ENCODE results near the gene ARMC12.
A peak's percentile ranks its signal among the peaks of the same experiment; 100 is the strongest.

ARMC12 gene

DNA sequence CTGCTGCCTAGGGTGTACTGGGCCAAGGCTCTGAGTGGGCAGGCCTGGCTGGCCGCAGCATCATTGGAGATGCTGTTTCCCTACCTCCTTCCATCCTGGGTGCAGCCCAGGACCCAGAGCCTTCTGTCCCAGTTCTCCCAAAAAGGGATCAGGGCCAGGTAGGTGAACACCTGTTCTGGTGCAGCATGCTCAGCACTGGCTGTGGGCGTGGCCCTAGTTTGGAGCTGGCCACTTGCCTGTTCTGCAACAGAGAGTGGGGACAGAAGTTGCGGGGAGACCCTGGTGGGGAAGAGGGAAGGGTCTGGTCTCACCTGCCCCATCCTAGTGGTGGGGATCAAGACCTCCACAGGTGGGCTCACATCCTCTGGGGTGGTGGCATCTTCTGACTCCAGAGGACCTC lies 1.4 kb upstream of the ARMC12 start:
- TF ChIP-seq, protein P1, sequence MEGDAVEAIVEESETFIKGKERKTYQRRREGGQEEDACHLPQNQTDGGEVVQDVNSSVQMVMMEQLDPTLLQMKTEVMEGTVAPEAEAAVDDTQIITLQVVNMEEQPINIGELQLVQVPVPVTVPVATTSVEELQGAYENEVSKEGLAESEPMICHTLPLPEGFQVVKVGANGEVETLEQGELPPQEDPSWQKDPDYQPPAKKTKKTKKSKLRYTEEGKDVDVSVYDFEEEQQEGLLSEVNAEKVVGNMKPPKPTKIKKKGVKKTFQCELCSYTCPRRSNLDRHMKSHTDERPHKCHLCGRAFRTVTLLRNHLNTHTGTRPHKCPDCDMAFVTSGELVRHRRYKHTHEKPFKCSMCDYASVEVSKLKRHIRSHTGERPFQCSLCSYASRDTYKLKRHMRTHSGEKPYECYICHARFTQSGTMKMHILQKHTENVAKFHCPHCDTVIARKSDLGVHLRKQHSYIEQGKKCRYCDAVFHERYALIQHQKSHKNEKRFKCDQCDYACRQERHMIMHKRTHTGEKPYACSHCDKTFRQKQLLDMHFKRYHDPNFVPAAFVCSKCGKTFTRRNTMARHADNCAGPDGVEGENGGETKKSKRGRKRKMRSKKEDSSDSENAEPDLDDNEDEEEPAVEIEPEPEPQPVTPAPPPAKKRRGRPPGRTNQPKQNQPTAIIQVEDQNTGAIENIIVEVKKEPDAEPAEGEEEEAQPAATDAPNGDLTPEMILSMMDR (IDR thresholded peaks at IDR 0.05; ENCODE audit: control insufficient read depth, insufficient read depth, low read depth, low read length, missing control alignments): no peak
- no peak for DNase-seq (ENCODE audit: low read depth)
- no peak overlapping the region for H3K4me3 ChIP-seq (ENCODE audit: control insufficient read depth, low read depth, low read length)

DNA sequence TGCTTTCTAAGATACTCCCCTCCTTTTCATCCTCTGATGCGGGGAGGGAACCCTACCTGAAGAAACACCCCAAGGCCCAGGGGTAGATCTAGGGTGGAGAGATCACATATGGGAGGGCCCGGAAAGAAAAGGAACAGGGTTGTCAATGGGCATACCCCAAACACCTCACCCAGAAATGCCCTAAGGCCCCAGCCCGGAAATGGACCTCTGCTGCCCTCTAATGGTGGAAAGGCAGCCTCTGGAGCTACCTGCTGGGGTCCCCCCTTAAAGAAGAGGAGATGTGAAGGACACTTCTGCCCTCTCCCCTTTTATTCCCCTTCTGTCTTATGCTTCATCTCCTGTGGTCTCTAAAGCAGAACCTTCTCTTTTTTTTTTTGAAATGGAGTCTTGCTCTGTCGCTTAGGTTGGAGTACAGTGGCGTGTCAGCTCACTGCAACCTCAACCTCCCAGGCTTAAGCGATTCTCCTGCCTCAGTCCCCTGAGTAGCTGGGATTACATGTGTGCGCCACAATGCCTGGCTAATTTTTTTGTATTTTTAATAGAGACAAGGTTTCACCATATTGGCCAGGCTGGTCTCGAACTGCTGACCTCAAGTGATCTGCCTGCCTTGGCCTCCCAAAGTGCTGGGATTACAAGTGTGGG lies 458 bp upstream of the ARMC12 start:
- TF ChIP-seq, protein P1 (IDR thresholded peaks at IDR 0.05; ENCODE audit: control insufficient read depth, insufficient read depth, low read depth, low read length, missing control alignments): peak; percentile 93
- DNase-seq (ENCODE audit: low read depth): no peak
- no peak overlapping the region for H3K4me3 ChIP-seq (ENCODE audit: control insufficient read depth, low read depth, low read length)

DNA sequence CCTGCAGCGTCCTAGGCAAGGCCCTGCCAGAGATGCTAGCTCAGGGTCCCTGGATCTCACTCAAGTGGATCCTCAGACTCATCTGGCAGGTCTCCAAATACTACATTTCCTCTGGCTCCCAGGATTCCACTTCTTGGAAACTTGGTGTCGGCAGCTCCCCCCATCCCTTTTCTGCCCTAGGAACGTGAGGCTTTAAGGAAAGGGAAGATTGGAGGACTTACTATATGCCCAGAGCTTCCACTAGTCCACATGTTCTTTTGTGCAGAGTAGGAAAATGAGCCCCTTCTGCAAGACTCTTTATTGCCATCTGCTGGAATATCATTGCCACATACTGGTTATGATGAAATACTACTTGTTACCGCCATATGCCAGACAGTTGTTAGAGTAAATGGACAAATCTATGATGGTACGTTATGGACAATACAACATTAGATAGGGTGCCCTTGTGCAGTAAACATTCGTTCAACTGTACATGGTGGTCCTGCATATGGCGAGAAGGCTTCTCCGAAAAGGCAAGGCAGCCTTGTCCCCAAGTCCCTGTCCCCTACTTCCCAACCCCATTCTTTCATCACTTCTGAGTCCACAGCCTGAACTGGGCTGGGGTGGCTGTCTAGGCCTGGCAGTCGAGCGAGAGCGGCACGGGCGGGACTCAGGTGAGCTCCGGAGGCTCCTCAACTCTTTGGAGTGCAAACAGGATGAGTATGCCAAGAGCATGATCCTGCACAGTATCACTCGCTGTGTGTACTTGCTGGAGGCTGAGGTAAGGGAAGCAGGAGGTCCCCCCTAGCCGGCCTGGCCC lies 780 bp downstream of the ARMC12 start:
- peak; percentile 62 for DNase-seq (ENCODE audit: low read depth)
- H3K4me3 ChIP-seq (ENCODE audit: control insufficient read depth, low read depth, low read length): no peak overlapping the region
- TF ChIP-seq, protein P1 (IDR thresholded peaks at IDR 0.05; ENCODE audit: control insufficient read depth, insufficient read depth, low read depth, low read length, missing control alignments): peak; percentile 76

DNA sequence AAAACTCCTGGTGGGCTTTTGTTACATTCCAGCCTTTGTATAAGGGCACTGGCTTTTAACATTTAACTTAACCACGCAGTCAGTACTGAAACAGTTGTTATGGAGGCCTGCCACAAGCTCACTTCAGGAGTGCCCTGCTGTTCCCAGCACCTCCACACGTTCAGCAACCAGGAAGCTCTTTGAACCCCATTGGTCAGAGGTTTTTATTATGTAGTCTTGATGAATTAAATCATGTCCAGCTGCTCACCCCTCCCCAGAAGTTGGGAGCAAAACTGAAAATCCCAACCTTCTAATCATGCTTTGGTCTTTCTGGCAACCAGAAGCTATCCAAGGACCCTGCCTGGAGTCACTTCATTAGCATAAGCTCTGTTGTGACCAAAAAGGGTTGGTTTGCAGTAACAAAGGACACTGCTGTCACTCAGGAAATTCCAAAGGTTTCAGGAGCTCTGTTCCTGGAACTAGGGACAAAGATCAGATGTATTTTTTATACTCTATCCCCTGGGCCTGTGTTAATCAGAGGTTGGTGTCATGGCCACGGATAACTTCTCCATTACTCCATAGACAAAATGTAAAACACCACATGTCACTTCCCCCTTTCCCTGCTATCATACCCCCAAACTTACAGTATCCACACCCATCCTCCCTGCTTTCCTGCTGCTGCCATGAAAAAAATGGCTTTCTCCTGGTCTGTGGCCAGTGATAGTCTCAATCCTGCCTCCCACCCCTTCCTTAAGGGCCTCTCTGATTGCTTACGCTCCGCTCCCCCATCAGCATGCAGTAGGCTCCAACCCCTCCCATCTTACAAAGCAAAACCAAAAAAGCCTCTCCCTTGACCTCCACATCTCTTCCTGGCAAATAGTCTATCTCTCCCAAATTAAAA lies 3.1 kb downstream of the ARMC12 start:
- no peak overlapping the region for H3K4me3 ChIP-seq (ENCODE audit: control insufficient read depth, low read depth, low read length)
- TF ChIP-seq, protein P1 (IDR thresholded peaks at IDR 0.05; ENCODE audit: control insufficient read depth, insufficient read depth, low read depth, low read length, missing control alignments): no peak
- DNase-seq (ENCODE audit: low read depth): no peak

DNA sequence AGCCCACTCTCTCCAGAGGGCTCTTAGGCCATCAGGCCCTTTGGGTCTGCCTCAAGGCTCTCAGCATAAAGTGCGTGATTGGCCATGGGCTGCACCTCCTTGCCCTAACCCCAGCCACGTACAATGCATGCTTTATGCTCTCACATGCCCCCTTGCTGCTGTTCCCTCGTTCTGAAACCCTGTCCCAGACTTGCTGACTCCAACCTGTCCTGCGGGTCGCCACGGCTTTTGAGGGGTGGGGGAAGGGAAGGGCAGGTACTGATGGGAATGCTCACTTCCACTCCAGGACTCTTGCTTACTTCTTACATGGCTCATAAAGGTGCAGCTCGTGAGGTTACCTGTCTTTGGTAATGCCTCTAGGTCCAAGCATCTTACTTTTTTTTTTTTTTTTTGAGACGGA lies 6.0 kb downstream of the ARMC12 start:
- no peak for DNase-seq (ENCODE audit: low read depth)

DNA sequence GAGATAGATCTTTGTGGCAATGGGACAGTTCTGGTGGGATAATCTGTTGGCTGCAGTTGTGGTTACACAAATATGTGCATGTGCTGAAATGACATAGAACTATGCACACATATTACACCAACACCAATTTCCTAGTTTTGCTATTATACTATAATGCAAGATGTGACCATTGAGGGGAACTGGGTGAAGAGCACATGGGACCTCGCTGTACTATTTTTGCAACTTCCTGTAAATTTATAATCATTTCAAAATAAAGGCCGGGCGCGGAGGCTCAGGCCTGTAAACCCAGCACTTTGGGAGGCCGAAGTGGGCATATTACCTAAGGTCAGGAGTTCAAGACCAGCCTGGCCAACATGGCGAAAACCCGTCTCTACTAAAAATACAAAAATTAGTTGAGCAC lies 8.7 kb downstream of the ARMC12 start:
- H3K4me3 ChIP-seq (ENCODE audit: control insufficient read depth, low read depth, low read length): no peak overlapping the region
- DNase-seq (ENCODE audit: low read depth): no peak
- TF ChIP-seq, protein P1 (IDR thresholded peaks at IDR 0.05; ENCODE audit: control insufficient read depth, insufficient read depth, low read depth, low read length, missing control alignments): no peak

More for the DNA sequence above, 6.0 kb downstream of the ARMC12 start:
- TF ChIP-seq, protein P1 (IDR thresholded peaks at IDR 0.05; ENCODE audit: control insufficient read depth, insufficient read depth, low read depth, low read length, missing control alignments): no peak
- no peak overlapping the region for H3K4me3 ChIP-seq (ENCODE audit: control insufficient read depth, low read depth, low read length)

All from AG09309 (cell line).